ENCODE data around the gene C8G. TPM values are rescaled to one million over a fixed set of nuclear protein-coding genes. Genes with fewer than 3 reads are reported as not detected.

Gene C8G
- total and polyA plus RNA-seq, 2 donors (not counting 1 experiment from before 2014, with no cell fraction given) = 1.7 to 2.8 TPM

GRCh38 chr9:136947028-136947891 is 2.2 kb downstream of the C8G start:
- Mint-ChIP-seq H3K27ac (no peak overlapping the region), H3K9me3 (ENCODE audit: insufficient read depth) (no peaks in the 10 kb centered on the region), H3K4me3 (no peak overlapping the region), H3K27me3 (no peaks in the 10 kb centered on the region), H3K4me1 (peaks cover 12% of the 10 kb centered on the region)
- Histone ChIP-seq H3K36me3 (replicated peaks in 1 of 2; ENCODE audit: control extremely low read depth in 1 of 2, control insufficient read depth in 1 of 2, extremely low read depth in 1 of 2, insufficient read depth in 2 of 2, low read length in 1 of 2) (peaks cover 0 to 9% of the 10 kb centered on the region in 2 experiments), H3K4me2 (replicated peaks; ENCODE audit: low read depth, low read length, poor library complexity, severe bottlenecking) (no peak overlapping the region), H3K27me3 (replicated peaks in 1 of 4; ENCODE audit: control extremely low read depth in 1 of 4, control insufficient read depth in 3 of 4, insufficient read depth in 4 of 4, low read length in 3 of 4) (no peaks in the 10 kb centered on the region), H2AFZ (ENCODE audit: insufficient read depth, low read depth, low read length, poor library complexity, severe bottlenecking) (no peak overlapping the region), H3K79me2 (ENCODE audit: control insufficient read depth, insufficient read depth, low read length) (peaks cover 18% of the 10 kb centered on the region), H3K9me3 (ENCODE audit: control extremely low read depth in 1 of 3, control insufficient read depth in 2 of 3, insufficient read depth in 1 of 3, low read length in 2 of 3) (no peaks in the 10 kb centered on the region), H3K9ac (ENCODE audit: low read length) (no peak overlapping the region), H3K27ac (ENCODE audit: low read length in 2 of 2) (no peak overlapping the region), H3K4me1 (ENCODE audit: control insufficient read depth in 2 of 2, insufficient read depth in 2 of 2, low read length in 2 of 2) (peaks cover 16 to 30% of the 10 kb centered on the region in 2 donors), H3K4me3 (ENCODE audit: control extremely low read depth in 1 of 5, extremely low read depth in 1 of 5, insufficient read depth in 1 of 5, low read depth in 2 of 5, low read length in 4 of 5) (no peak overlapping the region), H4K20me1 (ENCODE audit: control insufficient read depth, insufficient read depth, low read length, poor library complexity, severe bottlenecking) (peaks cover 18% of the 10 kb centered on the region)
- 91% methylated on average over 19 of the region's 26 CpGs for WGBS (ENCODE audit: insufficient coverage)
- POLR2A ChIA-PET = interaction anchor here (1.0 to 1.3 kb wide), 2 partner anchors 53 to 88 kb away, joined by 4 to 6 read pairs; no protein-coding TSS in a partner anchor
- ATAC-seq (ENCODE audit: low read depth) (no peak), DNase-seq (no peak)
- intact Hi-C loops (cut with micrococcal nuclease) = no loop called here
- TF ChIP-seq EZH2 (IDR thresholded peaks at IDR 0.05; ENCODE audit: borderline replicate concordance, insufficient read depth, low read depth, low read length, poor library complexity, severe bottlenecking) (no peak), CTCF (IDR thresholded peaks at IDR 0.05) (no peak)
- CTCF ChIA-PET = interaction anchor here (0.8 to 2.7 kb wide), 13 partner anchors 8 to 476 kb away, joined by 3 to 39 read pairs (median 5); partner anchors contain the start of genes AJM1, EXD3, FUT7 and NOXA1

Data from B cell (primary cell).